ENCODE results near the gene DHX34.
"Not testable (repeated sequence)": the region's sequence is repeated elsewhere in the genome, so short reads cannot be mapped to it uniquely, and the experiment has no call there.

Gene DHX34

DNA sequence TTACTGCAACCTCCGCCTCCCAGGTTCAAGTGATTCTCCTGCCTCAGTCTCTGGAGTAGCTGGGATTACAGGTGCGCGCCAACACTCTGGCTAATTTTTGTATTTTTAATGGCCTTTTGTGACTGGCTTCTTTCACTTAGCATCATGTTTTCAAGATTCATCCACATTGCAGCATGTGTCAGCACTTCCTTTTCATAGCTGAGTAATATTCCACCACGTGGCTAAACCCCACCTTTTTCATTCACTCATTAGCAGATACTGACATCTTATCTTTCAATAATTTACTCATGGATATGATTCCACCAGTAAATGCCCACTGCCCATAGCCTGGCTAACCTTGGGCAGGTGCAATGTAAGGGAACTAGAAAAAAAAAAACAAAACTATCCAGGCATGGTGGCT lies 32.6 kb upstream of the DHX34 start:
- FAIRE-seq (no peak), DNase-seq (ENCODE audit: insufficient read length, low spot score) (no peak)
- TF ChIP-seq POLR2A (IDR thresholded peaks at IDR 0.05; ENCODE audit: low read depth, low read length): no peak

DNA sequence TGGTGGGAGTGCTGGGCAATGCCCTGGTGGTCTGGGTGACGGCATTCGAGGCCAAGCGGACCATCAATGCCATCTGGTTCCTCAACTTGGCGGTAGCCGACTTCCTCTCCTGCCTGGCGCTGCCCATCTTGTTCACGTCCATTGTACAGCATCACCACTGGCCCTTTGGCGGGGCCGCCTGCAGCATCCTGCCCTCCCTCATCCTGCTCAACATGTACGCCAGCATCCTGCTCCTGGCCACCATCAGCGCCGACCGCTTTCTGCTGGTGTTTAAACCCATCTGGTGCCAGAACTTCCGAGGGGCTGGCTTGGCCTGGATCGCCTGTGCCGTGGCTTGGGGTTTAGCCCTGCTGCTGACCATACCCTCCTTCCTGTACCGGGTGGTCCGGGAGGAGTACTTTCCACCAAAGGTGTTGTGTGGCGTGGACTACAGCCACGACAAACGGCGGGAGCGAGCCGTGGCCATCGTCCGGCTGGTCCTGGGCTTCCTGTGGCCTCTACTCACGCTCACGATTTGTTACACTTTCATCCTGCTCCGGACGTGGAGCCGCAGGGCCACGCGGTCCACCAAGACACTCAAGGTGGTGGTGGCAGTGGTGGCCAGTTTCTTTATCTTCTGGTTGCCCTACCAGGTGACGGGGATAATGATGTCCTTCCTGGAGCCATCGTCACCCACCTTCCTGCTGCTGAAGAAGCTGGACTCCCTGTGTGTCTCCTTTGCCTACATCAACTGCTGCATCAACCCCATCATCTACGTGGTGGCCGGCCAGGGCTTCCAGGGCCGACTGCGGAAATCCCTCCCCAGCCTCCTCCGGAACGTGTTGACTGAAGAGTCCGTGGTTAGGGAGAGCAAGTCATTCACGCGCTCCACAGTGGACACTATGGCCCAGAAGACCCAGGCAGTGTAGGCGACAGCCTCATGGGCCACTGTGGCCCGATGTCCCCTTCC lies 28.9 kb upstream of the DHX34 start:
- TF ChIP-seq POLR2A (IDR thresholded peaks at IDR 0.05; ENCODE audit: low read depth, low read length): no peak
- DNase-seq (ENCODE audit: insufficient read length, low spot score) (no peak), FAIRE-seq (no peak)

DNA sequence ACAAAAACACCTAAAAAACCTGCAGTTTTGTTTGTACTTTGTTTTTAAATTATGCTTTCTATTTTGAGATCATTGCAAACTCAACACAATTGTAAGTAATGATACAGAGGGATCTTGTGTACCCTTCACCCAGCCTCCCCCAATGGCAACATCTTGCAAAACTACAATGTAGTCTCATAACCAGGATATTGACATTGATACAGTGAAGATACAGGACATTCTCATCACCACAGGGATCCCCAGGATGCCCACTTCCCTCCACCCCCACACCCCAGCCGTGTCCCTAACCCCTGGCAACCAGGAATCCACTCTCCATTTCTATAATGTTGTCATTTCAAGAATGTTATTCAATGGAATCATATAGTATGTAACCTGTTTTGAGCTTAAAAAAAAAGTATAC lies 27.5 kb upstream of the DHX34 start:
- no peak for DNase-seq (ENCODE audit: insufficient read length, low spot score)
- TF ChIP-seq POLR2A (IDR thresholded peaks at IDR 0.05; ENCODE audit: low read depth, low read length): no peak
- no peak for FAIRE-seq

DNA sequence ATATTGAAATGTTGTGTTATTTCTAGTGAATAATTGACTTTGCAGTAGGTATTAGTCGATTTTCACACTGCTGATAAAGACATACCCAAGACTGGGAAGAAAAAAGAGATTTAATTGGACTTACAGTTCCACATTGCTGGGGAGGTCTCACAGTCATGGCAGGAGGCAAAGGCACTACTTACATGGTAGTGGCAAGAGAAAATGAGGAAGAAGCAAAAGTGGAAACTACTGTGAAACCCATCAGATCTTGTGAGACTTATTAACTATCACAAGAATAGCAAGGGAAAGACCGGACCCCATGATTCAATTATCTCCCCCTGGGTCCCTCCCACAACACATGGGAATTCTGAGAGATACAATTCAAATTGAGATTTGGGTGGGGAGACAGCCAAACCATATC lies 27.1 kb upstream of the DHX34 start:
- DNase-seq (ENCODE audit: insufficient read length, low spot score): no peak
- no peak for TF ChIP-seq POLR2A (IDR thresholded peaks at IDR 0.05; ENCODE audit: low read depth, low read length)
- no peak for FAIRE-seq

DNA sequence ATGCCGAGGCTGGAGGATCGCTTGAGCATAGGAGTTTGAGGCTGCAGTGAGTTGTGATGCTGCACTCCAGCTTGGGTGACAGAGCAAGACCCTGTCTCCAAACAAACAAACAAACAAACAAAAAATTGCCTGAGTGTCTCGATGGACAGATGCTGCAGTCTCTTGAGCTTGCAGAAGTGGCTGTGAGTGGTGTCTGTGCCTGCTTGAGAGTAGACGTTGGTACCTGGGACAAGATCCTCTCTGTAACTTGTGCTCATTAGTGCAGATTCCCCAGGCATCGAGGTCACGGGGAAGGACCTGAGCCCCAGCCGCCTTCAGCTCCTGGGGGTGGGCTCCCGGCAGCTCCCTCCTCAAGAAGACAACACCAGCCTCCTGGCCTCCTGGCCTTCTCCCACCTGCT lies 25.7 kb upstream of the DHX34 start:
- DNase-seq (ENCODE audit: insufficient read length, low spot score) (no peak), FAIRE-seq (no peak)
- TF ChIP-seq POLR2A (IDR thresholded peaks at IDR 0.05; ENCODE audit: low read depth, low read length): no peak

DNA sequence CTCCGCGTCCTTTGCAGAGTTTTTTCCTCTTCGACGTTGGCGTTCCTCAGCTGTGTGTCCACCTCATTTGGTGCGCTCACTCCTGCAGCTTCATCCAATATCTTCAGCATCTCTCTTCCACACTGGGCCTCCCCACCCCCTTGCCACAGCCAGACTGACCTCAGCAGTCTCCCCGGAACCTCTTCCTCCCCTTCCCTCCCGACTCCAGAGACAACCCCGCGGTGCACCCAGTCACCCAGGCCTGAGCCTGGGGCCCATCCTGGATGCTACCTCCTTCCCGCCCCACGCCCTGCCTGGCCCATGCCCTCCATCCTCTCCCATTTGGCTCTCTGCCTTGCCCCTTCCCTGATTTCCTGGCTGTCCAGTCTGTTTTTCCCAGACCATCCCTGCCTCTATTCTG lies 25.2 kb upstream of the DHX34 start:
- TF ChIP-seq POLR2A (IDR thresholded peaks at IDR 0.05; ENCODE audit: low read depth, low read length): no peak
- FAIRE-seq: no peak
- no peak for DNase-seq (ENCODE audit: insufficient read length, low spot score)

DNA sequence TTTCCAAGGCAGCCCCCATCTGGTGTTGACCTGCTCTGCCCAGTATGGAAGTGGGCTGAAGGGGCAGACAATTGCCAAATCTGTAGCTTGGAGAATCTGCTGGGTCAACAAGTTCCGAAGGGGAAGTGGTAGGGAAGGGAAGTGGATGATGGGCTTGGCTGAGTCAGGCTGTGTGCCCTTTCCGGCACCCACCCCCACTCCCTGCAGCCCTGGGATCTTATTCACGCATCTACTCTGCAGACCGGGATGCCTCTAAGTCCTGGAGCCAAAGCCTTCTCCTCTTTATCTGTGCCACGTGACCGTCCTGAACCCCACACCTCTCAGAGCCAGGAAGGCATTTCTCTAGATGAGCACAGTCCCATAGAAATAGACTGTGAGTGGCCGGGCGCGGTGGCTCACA lies 24.6 kb upstream of the DHX34 start:
- FAIRE-seq: no peak
- no peak for TF ChIP-seq POLR2A (IDR thresholded peaks at IDR 0.05; ENCODE audit: low read depth, low read length)
- no peak for DNase-seq (ENCODE audit: insufficient read length, low spot score)

DNA sequence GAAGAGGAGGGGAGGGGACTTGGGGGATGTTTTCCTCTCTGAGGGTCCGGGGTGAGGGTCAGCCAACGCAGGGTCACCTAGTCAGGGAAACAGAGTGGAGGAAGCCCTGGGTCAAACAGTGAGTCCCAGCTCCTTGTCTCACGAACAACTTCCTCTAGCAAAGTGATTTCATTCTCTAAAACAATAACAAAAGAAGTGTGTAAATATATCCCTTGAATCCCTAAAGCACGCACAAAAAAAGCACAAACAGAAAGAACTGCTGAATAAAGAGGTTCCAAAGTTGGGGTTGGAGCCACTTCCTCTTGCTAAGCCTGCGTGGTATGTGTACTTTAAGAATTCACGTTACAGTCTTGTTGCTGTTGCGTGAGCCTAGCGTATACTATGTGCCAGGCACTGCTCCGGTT lies 18.6 kb upstream of the DHX34 start:
- FAIRE-seq (no peak), DNase-seq (ENCODE audit: insufficient read length, low spot score) (no peak)
- no peak for TF ChIP-seq POLR2A (IDR thresholded peaks at IDR 0.05; ENCODE audit: low read depth, low read length)

DNA sequence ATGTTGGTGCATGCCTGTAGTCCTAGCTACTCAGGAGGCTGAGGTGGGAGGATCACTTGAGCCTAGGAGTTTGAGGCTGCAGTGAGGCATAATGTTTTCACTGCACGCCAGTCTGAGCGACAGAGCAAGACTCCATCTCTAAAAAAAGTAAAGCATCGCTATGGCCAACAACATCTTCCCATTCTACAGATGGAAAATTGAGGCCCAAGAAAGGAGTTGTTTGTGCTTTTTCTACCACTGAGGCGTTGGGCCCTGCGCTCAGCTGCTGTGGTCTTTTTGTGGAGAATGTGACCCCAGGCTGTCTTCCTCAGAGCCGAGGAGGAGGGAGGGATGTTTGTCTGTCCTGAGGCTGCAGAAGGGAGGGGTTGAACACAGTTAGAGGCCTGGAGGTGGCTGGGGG lies 17.6 kb upstream of the DHX34 start:
- TF ChIP-seq POLR2A (IDR thresholded peaks at IDR 0.05; ENCODE audit: low read depth, low read length): no peak
- FAIRE-seq (no peak), DNase-seq (ENCODE audit: insufficient read length, low spot score) (no peak)

DNA sequence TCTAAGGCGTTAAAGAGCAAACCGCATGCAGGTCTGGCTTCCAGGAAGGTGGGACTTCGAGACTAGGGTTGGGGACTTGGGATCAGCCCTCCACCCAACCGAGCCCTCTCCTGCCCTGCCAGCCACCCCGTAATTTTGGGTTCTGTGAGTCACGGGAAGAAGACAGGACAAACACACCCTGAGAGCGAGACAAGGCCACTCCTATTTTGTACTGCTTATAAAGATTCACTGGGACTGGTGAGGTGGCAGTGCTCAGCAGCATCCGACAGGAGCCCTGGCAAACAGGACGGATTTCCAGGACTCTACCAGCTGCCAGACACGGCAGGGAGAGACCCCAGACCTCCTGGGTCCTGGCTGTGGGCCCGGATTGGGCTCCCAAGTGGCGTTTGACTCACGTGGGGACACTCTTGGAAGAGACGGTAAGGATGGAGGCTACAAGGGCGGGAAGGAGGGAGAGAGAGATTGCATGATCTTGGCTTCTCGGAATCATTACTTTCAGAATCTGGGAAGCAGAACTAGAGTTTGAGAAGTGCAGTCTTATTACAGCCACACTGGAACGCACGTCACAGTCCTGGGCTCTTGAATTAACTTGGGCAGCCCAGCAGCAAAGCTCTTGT lies 17.1 kb upstream of the DHX34 start, which contains the start of gene C5AR2:
Gene C5AR2, plus strand, starts transcription at position 245 of the 617 bp plus-strand sequence. CDS start 8,625 bp downstream, outside the sequence.
- no peak for FAIRE-seq

DNA sequence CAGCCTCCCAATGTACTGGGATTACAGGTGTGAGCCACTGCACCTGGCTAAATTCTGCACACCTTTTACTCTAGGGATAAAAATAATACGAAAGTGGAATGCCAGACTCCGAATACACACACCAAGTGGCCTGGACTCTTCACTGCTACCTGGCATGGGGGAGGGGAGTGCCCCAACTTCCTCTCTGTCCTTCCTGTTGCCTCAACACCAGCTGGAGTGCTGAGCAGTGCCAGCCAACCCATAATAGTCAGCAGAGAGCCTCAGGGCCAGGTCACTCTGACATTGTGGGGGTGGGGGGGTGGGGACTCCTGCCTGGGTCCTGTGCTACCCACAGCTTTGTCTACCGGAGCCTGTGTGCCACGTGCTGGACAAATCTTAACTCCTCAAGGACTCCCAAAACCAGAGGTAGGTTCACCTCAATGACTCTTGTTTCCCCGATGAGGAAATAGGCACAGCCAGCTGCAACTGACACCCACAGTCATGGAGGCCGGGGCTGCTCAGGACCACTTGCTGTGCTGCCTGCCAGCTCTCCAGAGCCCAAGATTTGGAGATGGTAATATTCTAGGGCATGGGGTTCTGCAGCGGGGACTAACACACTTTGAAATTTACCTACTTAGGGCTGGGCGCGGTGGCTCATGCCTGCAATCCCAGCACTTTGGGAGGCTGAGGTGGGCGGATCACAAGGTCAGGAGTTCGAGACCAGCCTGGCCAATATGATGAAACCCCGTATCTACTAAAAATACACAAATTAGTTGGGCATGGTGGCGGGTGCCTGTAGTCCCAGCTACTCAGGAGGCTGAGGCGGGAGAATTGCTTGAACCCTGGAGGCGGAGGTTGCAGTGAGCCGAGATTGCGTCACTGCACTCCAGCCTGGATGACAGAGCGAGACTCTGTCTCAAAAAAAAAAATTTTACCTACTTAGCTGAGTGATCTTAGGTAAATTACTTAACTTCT lies 12.1 kb upstream of the DHX34 start:
- DNase-seq (ENCODE audit: insufficient read length, low spot score); FAIRE-seq: not testable (repeated sequence)

More for the DNA sequence above, 17.1 kb upstream of the DHX34 start, which contains the start of gene C5AR2:
- DNase-seq (ENCODE audit: insufficient read length, low spot score): no peak
- no peak for TF ChIP-seq POLR2A (IDR thresholded peaks at IDR 0.05; ENCODE audit: low read depth, low read length)

DNA sequence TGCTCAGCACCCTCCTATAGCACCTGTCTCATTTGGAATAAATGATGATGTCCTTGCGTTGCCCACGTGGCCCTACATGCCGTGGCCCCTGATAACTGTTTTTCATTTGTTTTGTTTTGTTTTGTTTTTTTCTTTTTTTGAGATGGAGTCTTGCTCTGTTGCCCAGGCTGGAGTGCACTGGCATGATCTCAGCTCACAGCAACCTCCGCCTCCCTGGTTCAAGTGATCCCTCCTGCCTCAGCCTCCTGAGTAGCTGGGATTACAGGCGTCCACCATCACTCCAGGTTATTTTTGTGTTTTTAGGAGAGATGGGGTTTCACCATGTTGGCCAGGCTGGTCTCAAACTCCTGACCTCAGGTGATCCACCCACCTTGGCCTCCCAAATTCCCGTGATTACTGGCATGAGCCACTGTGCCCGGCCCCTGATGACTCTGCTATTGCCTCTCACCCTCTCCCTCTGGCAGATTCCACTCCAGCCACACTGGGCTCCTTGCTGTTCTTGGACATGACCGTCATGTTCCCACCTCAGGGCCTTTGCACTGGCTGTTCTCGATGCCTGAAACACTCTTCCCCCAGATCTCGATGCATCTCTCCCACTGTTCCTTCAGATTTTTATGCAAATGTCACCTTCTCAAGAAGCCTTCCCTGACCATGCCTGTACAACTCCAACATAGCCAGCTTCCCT lies 9.8 kb upstream of the DHX34 start:
- no peak for FAIRE-seq
- no peak for DNase-seq (ENCODE audit: insufficient read length, low spot score)
- no peak for TF ChIP-seq POLR2A (IDR thresholded peaks at IDR 0.05; ENCODE audit: low read depth, low read length)

DNA sequence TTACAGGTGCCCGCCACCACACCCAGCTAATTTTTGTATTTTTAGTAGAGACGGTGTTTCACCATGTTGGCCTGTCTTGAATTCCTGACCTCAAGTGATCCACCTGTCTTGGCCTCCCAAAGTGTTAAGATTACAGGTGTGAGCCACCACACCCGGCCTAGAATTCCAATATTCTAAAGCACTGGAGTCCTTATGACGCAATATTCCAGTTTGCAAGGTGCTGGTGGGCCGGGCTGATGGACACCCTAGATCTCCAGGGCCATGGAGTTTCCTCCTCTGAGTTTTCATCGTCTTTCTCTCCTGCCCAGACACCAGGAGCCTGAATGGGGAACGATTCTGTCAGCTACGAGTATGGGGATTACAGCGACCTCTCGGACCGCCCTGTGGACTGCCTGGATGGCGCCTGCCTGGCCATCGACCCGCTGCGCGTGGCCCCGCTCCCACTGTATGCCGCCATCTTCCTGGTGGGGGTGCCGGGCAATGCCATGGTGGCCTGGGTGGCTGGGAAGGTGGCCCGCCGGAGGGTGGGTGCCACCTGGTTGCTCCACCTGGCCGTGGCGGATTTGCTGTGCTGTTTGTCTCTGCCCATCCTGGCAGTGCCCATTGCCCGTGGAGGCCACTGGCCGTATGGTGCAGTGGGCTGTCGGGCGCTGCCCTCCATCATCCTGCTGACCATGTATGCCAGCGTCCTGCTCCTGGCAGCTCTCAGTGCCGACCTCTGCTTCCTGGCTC lies 8.5 kb upstream of the DHX34 start:
- DNase-seq (ENCODE audit: insufficient read length, low spot score) (no peak), FAIRE-seq (no peak)
- no peak for TF ChIP-seq POLR2A (IDR thresholded peaks at IDR 0.05; ENCODE audit: low read depth, low read length)

All from H54 (cell line).